Calu3 (cell line): ENCODE results near the gene TTLL11. TPM values are rescaled to one million over a fixed set of nuclear protein-coding genes. Genes with fewer than 3 reads are reported as not detected.

ENCODE experiments used
- BruUV-seq: library from RNA; stranded (reverse); fragments of 400-500 nt; replicated peaks from 2 replicates; lab custom pipeline; 2021; lab: Mats Ljungman, UMichigan
- CTCF ChIA-PET: fragments of 300-600 bp; sonication (Branson Sonifier 250); formaldehyde crosslinking; loops from one replicate; lab custom pipeline; 2022; ENCODE audit warnings: antibody characterized with exemption; lab: Charles Lee
- DNase-seq: peaks from one replicate; pipeline ENCODE4 v3.0.0; 2022
- H3K27ac Mint-ChIP-seq: one replicate; pipeline ENCODE4 v1.8.0; 2022; ENCODE audit warnings: mixed read lengths; ENCODE audit not compliant: unreplicated experiment
- H3K27me3 Mint-ChIP-seq: one replicate; pipeline ENCODE4 v1.8.0; 2022; ENCODE audit warnings: mixed read lengths; ENCODE audit not compliant: unreplicated experiment
- H3K36me3 Mint-ChIP-seq: one replicate; pipeline ENCODE4 v1.8.0; 2022; ENCODE audit warnings: mild to moderate bottlenecking, moderate library complexity, mixed read lengths; ENCODE audit not compliant: insufficient read depth, unreplicated experiment
- H3K4me1 Mint-ChIP-seq: one replicate; pipeline ENCODE4 v1.8.0; 2022; ENCODE audit warnings: mild to moderate bottlenecking, low read depth, mixed read lengths; ENCODE audit not compliant: unreplicated experiment
- H3K4me3 Mint-ChIP-seq: one replicate; pipeline ENCODE4 v1.8.0; 2022; ENCODE audit warnings: mild to moderate bottlenecking, low read depth, moderate library complexity, mixed read lengths; ENCODE audit not compliant: unreplicated experiment
- H3K9me3 Mint-ChIP-seq: one replicate; pipeline ENCODE4 v1.8.0; 2022; ENCODE audit warnings: low read depth, mixed read lengths; ENCODE audit not compliant: unreplicated experiment
- intact Hi-C: fragments of 100-400 bp; cut with micrococcal nuclease; formaldehyde crosslinking; loops from one replicate; pipeline ENCODE4 v1.10.0; 2022; ENCODE audit not compliant: unreplicated experiment
- total RNA-seq: library from RNA; stranded (reverse); gene quantifications from 2 replicates; pipeline ENCODE4 v1.2.3, GENCODE V29; 2022
- TF ChIP-seq, protein P1 (sequence below): fragments of 200-600 bp; IDR thresholded peaks from one replicate; pipeline ENCODE4 v1.8.0; 2022; ENCODE audit warnings: antibody characterized with exemption; ENCODE audit not compliant: unreplicated experiment

Gene TTLL11
- total RNA-seq, 1 experiment from 2014 or later, result 10.5 TPM

DNA sequence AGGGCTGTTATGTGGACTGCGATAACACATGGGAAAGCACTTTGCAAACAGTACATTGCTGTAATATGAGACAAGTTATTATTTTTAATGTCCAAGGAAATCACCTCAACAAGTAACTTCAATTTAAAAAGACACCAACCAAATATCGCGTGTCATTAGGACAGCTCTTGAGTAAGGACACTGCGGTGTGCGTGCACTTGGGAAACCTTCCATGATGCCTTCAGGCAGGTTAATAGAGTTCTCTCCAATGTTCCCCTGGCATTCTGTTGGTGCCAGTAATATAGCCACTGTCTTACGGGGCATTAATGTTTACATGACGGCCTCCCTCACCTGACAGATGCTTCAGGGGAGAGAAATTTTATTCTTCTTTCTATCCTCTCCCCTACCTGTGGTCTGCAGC is 42.9 kb downstream of the TTLL11 start:
- CTCF ChIA-PET, result interaction anchor here (0.9 kb wide), 1 partner anchor 18 kb away, joined by 4 read pairs; no protein-coding TSS in a partner anchor
- no TSS peak for BruUV-seq
- TF ChIP-seq, protein P1, sequence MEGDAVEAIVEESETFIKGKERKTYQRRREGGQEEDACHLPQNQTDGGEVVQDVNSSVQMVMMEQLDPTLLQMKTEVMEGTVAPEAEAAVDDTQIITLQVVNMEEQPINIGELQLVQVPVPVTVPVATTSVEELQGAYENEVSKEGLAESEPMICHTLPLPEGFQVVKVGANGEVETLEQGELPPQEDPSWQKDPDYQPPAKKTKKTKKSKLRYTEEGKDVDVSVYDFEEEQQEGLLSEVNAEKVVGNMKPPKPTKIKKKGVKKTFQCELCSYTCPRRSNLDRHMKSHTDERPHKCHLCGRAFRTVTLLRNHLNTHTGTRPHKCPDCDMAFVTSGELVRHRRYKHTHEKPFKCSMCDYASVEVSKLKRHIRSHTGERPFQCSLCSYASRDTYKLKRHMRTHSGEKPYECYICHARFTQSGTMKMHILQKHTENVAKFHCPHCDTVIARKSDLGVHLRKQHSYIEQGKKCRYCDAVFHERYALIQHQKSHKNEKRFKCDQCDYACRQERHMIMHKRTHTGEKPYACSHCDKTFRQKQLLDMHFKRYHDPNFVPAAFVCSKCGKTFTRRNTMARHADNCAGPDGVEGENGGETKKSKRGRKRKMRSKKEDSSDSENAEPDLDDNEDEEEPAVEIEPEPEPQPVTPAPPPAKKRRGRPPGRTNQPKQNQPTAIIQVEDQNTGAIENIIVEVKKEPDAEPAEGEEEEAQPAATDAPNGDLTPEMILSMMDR, result no peak
- Mint-ChIP-seq H3K4me3 (no peak overlapping the region), H3K27me3 (no peaks in the 10 kb centered on the region), H3K36me3 (no peaks in the 10 kb centered on the region), H3K9me3 (no peaks in the 10 kb centered on the region), H3K4me1 (no peaks in the 10 kb centered on the region), H3K27ac (no peak overlapping the region)
- no peak for DNase-seq
- intact Hi-C loops, result no loop called here

DNA sequence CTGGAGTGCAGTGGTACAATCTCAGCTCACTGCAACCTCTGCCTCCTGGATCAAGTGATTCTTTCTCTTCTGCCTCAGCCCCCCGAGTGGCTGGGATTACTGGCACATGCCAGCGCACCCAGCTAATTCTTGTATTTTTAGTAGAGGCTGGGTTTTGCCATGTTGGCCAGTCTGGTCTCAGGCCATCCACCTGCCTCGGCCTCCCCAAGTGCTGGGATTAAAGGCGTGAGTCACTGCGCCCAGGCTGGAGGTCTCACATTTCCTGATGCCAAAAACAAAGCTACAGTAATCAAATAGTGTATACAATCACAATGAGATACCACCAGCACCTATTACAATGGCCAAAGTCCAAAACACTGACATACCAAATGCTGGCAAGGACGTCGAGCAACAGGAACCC is 51.1 kb downstream of the TTLL11 start:
- BruUV-seq, result no TSS peak
- CTCF ChIA-PET, result interaction anchor here (0.7 kb wide), 1 partner anchor 121 kb away, joined by 6 read pairs; no protein-coding TSS in a partner anchor
- H3K27me3 Mint-ChIP-seq, result no peaks in the 10 kb centered on the region
- H3K4me1 Mint-ChIP-seq, result no peaks in the 10 kb centered on the region
- intact Hi-C loops, result no loop called here
- no peak overlapping the region for H3K27ac Mint-ChIP-seq
- no peak for DNase-seq
- H3K9me3 Mint-ChIP-seq, result no peaks in the 10 kb centered on the region
- no peak overlapping the region for H3K4me3 Mint-ChIP-seq
- H3K36me3 Mint-ChIP-seq, result no peaks in the 10 kb centered on the region
- TF ChIP-seq, protein P1, result no peak

DNA sequence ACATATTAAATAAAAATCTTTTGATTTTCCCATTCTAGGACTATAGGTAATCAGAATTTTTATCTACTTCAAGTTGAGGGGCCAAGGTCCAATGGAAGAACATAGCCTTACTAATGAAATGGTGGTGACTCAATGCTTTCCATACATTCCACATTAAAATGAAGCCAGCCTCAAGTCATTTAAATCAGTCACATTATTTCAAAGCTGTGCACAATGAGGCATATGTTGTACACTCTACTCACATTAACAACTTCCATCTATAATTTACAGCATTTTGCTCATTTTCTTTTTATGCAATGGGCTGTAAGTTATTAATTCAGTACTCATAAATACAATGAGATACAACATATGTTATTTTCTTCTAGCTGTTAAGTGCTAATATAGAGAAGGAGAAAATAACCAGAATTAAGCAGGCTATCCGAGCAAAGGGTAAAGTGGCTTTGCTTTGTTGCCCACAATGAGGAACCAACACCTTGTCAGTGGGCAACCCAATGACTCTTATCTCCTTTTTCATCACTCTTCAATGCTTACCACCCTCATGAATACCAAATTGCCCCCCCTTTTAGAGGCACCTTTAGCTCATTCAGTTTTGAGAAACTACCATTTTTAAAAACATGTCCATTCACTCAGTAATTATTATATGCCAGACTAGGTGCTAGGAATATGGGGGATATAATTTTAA is 52.4 kb downstream of the TTLL11 start:
- DNase-seq, result no peak
- intact Hi-C loops, result no loop called here
- BruUV-seq, result no TSS peak
- Mint-ChIP-seq H3K27me3 (no peaks in the 10 kb centered on the region), H3K4me1 (no peaks in the 10 kb centered on the region), H3K9me3 (no peaks in the 10 kb centered on the region), H3K36me3 (no peaks in the 10 kb centered on the region), H3K27ac (no peak overlapping the region), H3K4me3 (no peak overlapping the region)
- TF ChIP-seq, protein P1, result no peak
- CTCF ChIA-PET, result no interaction called here

DNA sequence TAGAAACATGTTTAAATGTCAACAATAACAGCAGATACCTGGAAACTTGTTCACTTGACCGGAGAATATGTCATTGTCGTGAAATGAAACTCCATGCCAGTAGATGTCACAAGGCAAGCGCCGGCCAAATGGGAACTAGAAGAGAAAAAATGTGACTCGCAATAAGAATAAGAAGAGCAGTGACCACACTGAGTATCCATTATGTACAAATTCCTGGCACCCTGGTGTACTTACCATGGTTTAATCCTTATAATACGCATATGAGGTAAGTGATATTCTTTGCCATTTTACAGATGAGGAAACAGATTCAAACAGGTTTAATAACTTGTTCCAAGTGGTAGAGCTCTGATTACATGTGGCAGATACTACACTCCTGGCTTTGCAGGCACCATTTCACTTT is 53.9 kb downstream of the TTLL11 start:
- H3K4me3 Mint-ChIP-seq, result no peak overlapping the region
- TF ChIP-seq, protein P1, result no peak
- no peak for DNase-seq
- CTCF ChIA-PET, result no interaction called here
- H3K4me1 Mint-ChIP-seq, result no peaks in the 10 kb centered on the region
- no peaks in the 10 kb centered on the region for H3K36me3 Mint-ChIP-seq
- no TSS peak for BruUV-seq
- no peaks in the 10 kb centered on the region for H3K27me3 Mint-ChIP-seq
- intact Hi-C loops, result no loop called here
- H3K9me3 Mint-ChIP-seq, result no peaks in the 10 kb centered on the region
- no peak overlapping the region for H3K27ac Mint-ChIP-seq
